Stimulated activated naive CD8-positive, alpha-beta T cell treated with anti-CD3 and anti-CD28 coated beads, Interleukin-15, amount 100 ng/mL, for 72 hours (primary cell): ENCODE data around the gene BTAF1.

Experiments used
- ATAC-seq: fragments of 150-1000 bp; cut with Tn5 transposase; 2 replicates; pipeline ENCODE4 v1.10.0; 2021; ENCODE audit warnings: mild to moderate bottlenecking, moderate library complexity
- DNase-seq, 2 donors: peaks; one replicate each; pipeline ENCODE4 v3.0.0; 2021 to 2022
- H3K27ac Mint-ChIP-seq, 2 donors: one replicate each; pipeline ENCODE4 v1.8.0; 2022; ENCODE audit warnings: mild to moderate bottlenecking in 2 of 2, mixed read lengths in 2 of 2, moderate library complexity in 2 of 2
- H3K27me3 Mint-ChIP-seq: one replicate; pipeline ENCODE4 v1.8.0; 2022; ENCODE audit warnings: mixed read lengths
- H3K4me1 Mint-ChIP-seq: one replicate; pipeline ENCODE4 v1.8.0; 2022; ENCODE audit warnings: mild to moderate bottlenecking, mixed read lengths
- H3K4me3 Mint-ChIP-seq, 2 donors: one replicate each; pipeline ENCODE4 v1.8.0; 2022; ENCODE audit warnings: mild to moderate bottlenecking in 2 of 2, mixed read lengths in 2 of 2, moderate library complexity in 1 of 2
- H3K9me3 Mint-ChIP-seq, 2 donors: one replicate each; pipeline ENCODE4 v1.8.0; 2022; ENCODE audit warnings: mixed read lengths in 2 of 2

The BTAF1 gene

DNA sequence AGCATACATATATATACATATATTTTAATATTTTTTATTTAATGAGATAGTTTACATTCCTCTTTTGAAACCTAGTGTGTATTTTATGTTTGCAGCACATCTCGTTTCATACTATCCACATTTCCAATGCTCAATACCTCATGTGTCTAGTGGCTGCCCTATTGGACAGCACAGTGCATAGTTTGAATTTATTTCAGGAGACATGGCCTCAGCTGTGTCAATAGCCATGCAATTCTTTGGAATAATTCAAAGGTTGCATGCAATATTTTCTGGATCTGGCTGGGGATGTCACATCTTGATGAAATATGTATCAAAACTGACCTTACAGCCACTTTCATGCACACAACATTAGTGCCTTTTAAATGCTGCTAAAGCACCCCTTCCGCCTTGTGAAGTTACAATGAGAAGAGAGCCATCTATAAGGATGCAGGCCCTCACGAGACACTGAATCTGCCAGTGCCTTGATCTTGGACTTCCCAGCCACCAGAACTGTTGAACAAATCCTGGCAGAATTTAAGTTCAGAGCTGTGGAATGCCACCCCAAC, 27.3 kb upstream of the BTAF1 start:
- no peaks in the 10 kb centered on the region for H3K9me3 Mint-ChIP-seq
- peaks cover 16% of the 10 kb centered on the region for H3K27me3 Mint-ChIP-seq
- H3K4me1 Mint-ChIP-seq, result peaks cover 5% of the 10 kb centered on the region
- DNase-seq (no peak), ATAC-seq (no peak)
- H3K27ac Mint-ChIP-seq, result no peak overlapping the region
- H3K4me3 Mint-ChIP-seq, result no peak overlapping the region

DNA sequence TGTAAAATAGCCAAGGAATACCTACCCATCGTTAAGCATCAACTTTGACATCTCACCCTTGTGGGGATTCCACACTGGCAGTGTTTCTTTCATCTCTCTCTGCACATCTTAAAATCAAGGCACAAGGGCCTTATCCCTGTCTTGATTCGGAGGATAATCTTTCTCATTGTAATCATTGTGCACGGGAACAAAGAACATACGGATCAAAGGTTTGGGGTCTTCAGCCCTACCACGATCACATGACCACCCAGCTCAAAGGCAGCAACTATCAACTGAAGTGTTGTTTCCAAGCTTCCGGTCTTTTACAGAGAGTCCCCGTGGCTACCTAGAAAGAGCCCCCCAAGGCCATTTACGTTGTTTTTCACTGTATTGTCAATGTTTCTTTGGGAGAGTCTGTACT, 26.1 kb upstream of the BTAF1 start:
- Mint-ChIP-seq H3K4me1 (peaks cover 16% of the 10 kb centered on the region), H3K4me3 (no peak overlapping the region), H3K9me3 (no peaks in the 10 kb centered on the region), H3K27ac (no peak overlapping the region), H3K27me3 (peaks cover 16% of the 10 kb centered on the region)
- DNase-seq, result no peak
- no peak for ATAC-seq

DNA sequence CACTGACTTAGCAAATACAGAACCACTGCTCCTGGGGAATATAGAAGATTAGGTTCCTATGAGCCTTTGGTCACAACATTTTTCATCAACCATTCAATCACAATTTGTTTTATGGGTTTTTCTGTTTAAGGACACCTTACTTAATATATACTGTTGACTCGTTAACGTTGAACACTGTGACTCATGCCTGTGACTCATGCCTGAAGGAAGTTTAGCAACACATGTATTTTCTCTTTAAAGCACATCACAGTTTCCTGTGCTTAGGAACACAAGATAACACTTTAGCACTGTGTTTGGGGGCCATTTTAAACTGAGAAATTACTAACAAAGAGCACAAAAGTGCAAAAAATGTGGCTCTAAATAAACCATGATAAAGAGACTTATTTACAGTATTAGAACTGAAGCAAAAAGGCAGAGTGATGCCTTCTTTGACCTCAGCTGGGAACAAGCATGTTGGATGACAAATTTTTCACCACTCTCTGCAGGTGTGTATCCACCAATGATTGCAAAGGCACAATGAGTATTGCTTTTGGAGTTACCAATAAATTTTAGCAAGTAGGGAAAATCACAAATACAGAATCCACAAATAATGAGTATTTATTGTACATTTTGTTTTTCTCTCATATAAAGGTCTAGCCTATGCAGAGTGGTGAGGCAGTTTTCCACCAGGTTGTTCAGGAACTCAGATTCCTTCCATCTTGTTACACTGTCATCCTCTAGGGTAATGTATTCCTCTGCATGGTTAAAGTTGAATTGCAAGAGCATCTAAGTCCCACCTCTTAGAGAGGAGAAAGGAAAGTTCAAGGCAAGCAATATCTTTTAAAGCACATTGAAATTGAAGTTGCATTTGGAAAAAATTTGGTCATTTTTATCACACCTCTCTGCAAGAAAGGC, 21.5 kb upstream of the BTAF1 start:
- H3K27me3 Mint-ChIP-seq, result peaks cover 7% of the 10 kb centered on the region
- ATAC-seq (peak; percentile 100), DNase-seq (peak; percentile 17 to 49)
- H3K27ac Mint-ChIP-seq, result peak overlapping the region in 1 of 2 donors; percentile 66
- no peaks in the 10 kb centered on the region for H3K9me3 Mint-ChIP-seq
- H3K4me3 Mint-ChIP-seq, result peak overlapping the region; percentile 29 to 44
- peaks cover 25% of the 10 kb centered on the region for H3K4me1 Mint-ChIP-seq

DNA sequence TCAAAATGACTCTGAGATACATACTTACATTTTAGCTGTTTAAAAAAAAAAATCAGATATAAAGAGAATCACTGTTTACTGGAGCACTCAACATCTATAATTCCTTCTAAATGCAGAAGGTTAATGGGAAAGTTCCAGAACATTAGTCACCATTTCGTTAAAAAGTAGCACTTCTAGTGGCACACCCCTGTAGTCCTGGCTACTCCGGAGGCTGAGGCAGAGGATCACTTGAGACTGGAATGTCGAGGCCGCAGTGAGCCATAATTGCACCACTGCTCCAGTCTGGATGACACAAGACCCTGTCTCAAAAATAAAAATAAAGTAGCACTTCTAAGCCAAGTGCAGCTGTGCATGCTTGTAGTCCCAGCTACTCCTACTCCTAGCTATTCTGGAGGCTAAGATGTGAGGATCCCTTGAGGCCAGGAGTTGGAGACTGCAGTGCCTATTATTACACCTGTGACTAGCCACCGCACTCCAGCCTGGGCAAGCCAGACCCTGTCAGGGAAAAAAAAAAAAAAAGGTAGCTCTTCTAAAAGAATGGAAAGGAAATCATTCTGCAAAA, 16.5 kb upstream of the BTAF1 start:
- H3K27ac Mint-ChIP-seq, result peak overlapping the region in 1 of 2 donors; percentile 34
- H3K9me3 Mint-ChIP-seq, result no peaks in the 10 kb centered on the region

DNA sequence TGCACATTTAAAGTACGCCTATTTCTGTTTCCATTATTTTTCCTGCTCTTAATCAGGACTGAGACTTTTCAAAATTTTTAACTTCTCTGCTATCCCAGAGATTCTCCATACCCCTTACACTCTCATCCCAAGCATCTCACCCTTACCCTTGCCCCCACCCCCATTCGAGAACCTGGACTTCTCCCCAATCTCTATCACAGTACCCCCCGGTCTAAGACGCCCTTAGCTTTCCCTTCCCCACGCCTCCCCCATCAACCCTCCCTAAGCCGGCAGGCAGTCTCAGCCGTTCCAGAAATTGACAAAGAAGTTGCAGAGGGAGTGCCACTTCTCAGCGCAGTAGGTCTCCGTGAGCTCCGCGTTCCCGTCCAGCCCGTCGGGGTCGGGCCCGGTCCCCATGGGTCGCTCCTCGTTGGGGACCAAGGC, 15.6 kb upstream of the BTAF1 start:
- no peak for DNase-seq
- Mint-ChIP-seq H3K9me3 (no peaks in the 10 kb centered on the region), H3K27ac (peak overlapping the region; percentile 78 to 92), H3K4me1 (peaks cover 15% of the 10 kb centered on the region), H3K27me3 (no peaks in the 10 kb centered on the region), H3K4me3 (peak overlapping the region; percentile 89 to 95)
- ATAC-seq, result no peak

More for the DNA sequence above, 16.5 kb upstream of the BTAF1 start:
- H3K4me1 Mint-ChIP-seq, result peaks cover 23% of the 10 kb centered on the region
- ATAC-seq (no peak), DNase-seq (no peak)
- H3K4me3 Mint-ChIP-seq, result peak overlapping the region; percentile 89 to 95
- no peaks in the 10 kb centered on the region for H3K27me3 Mint-ChIP-seq

DNA sequence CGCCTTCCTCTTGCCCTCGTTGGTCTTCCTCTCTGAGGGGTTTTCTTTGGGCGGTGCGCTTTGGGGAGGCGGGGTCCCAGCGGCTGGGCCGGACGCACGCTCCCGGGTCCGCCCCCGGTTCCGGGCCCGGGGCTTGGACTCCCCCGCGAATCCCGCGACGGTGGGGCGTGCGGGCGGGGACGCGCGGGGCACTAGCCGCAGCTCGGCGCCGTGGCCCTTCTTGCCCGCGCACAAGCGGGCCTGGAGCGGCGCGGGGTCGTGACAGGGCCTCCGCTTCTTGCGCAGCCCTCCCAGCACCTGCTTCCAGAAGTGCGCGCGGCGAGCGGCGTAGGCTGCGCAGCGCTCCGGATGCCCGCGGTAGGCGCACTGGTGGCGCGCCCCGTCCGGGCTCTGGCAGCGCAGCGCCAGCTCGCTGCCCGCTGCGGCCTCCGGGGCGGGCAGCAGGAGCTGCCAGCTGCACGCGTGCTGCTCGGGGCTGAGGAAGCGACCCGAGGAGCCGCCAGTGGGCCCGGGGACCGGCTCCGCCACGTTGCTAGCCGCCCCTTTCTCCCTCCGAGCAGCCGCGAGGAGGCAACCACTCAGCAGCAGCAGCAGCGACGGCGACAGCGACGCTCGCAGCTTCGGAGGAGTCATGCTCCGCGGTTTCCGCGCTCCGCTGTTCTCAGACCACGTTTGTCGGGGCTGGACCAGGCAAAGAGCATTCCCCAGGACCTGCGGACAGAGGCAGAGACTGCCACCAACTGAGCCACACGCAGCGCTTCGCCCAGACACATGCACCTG, 15.0 kb upstream of the BTAF1 start:
- Mint-ChIP-seq H3K4me3 (peak overlapping the region; percentile 93 to 95), H3K27me3 (peaks cover 3% of the 10 kb centered on the region), H3K27ac (peak overlapping the region; percentile 90 to 92), H3K9me3 (no peaks in the 10 kb centered on the region), H3K4me1 (peaks cover 15% of the 10 kb centered on the region)
- DNase-seq (peak; percentile 82 to 84), ATAC-seq (peak; percentile 93)

DNA sequence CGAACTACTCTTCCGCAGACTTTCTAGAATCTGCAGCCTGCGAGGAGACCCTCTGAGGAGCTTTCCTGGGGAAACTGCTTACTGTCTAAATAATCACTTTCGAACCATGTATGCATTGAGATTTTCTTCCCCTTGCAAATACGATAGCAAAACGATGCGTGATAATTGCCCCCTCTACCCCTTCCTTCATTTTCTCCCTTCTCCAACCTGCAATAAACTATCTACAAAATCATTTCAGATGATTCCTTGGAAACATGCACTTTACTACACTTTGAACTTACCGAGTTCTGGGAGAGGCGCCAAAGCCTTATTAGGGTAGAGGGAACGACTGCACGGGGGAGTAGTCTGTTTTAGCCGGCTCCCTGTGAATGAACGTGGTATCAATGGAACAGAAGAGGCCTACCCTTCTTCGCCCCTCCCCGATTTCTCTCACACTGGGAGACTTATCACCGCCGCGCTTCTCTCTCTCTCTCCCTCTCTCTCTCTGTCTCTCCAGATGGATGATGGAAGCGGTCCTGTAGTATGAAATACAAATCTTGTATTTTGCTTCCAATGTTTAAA, 14.4 kb upstream of the BTAF1 start, which contains the start of gene FGFBP3:
Gene FGFBP3, minus strand, starts transcription at position 370 of the 561 bp plus-strand sequence. CDS start 517 bp downstream, outside the sequence.
- ATAC-seq (peak; percentile 37), DNase-seq (peak in 1 of 2 donors; percentile 30)
- peak within 1 kb of the TSS; percentile 93 to 95 for H3K4me3 Mint-ChIP-seq
- peaks cover 15% of the 10 kb centered on the region for H3K4me1 Mint-ChIP-seq
- H3K27me3 Mint-ChIP-seq, result peaks cover 10% of the 10 kb centered on the region
- no peaks in the 10 kb centered on the region for H3K9me3 Mint-ChIP-seq
- peak within 1 kb of the TSS; percentile 81 to 90 for H3K27ac Mint-ChIP-seq

DNA sequence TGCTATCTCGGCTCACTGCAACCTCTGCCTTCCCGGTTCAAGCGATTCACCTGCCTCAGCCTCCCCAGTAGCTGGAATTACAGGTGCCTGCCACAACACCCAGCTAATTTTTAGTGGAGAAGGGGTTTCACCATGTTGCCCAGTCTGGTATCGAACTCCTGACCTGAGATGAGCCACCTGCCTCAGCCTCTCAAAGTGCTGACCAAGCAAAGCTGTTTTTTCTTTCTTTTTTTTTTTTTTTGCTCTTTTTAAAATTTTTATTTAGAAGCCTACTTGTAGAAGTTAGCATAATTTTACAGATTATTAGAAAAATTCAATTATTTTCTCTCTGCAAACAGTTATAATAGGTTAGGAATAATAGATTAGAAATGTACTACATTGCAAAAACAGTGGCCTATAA, 13.1 kb upstream of the BTAF1 start:
- no peak for ATAC-seq

DNA sequence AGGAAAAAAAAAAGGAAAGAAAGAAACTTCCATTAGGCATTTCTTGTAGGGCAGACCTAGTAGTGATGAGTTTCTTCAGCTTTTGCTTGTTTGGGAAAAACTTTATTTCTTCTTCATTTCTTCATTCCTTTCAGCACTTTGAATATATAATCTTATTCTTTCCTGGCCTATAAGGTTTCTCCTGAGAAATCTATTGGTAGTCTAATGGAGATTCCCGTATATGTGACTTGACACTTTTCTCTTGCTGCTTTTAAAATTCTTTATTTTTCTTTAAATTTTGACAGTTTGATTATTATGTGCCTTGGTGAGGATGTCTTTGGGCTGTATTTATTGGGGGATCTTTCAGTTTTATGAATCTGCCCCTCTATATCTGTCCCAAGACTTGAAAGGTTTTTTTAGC, 3.9 kb upstream of the BTAF1 start:
- no peak overlapping the region for H3K27ac Mint-ChIP-seq
- peaks cover 27% of the 10 kb centered on the region for H3K27me3 Mint-ChIP-seq
- no peak overlapping the region for H3K4me3 Mint-ChIP-seq
- peaks cover 11% of the 10 kb centered on the region for H3K4me1 Mint-ChIP-seq
- DNase-seq (no peak), ATAC-seq (no peak)
- H3K9me3 Mint-ChIP-seq, result no peaks in the 10 kb centered on the region

More for the DNA sequence above, 13.1 kb upstream of the BTAF1 start:
- H3K27ac Mint-ChIP-seq, result no peak overlapping the region
- no peak for DNase-seq
- H3K4me1 Mint-ChIP-seq, result peaks cover 15% of the 10 kb centered on the region
- peaks cover 22% of the 10 kb centered on the region for H3K27me3 Mint-ChIP-seq
- no peaks in the 10 kb centered on the region for H3K9me3 Mint-ChIP-seq
- no peak overlapping the region for H3K4me3 Mint-ChIP-seq

DNA sequence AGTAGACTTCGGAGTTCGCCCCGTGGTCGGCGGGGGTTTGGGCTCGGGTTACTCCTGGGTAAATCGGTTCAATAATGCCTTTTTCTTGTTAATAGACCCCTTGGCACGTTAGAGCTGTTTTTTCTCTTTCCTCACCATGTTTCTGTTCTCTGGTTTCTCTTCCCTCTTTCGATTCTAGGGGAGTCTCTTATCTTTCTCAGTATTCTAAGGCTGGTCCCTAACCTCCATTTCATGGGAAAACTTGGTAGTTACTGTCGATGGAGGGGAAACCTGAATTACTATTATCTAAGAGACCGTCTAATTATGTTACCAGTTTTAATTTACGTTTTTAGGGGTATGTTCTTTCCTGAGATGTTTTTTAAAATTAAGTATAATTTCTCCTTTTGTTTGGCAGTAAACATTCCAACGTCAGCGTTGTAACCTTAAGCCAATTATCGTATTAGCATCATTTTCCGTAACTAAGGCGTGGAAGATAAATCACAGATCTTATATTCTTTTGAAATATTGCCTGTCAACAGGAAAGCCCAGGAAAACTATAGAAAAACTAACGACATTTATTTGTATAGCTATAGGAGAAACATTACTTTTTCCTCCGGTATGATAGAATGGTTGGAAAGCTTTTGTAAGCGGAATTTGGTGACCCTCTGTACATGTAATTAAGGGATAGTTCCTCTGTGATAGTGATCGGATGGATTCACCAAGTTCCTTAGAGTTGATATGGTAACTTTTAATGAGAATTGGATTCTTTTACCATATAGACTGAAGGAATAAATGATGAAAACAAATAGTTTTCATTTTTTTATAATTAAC, 847 bp downstream of the BTAF1 start:
- Mint-ChIP-seq H3K4me3 (peak overlapping the region; percentile 91 to 97), H3K4me1 (peaks cover 39% of the 10 kb centered on the region), H3K27ac (peak overlapping the region; percentile 89 to 97), H3K27me3 (no peaks in the 10 kb centered on the region), H3K9me3 (no peaks in the 10 kb centered on the region)
- no peak for DNase-seq
- ATAC-seq, result no peak

DNA sequence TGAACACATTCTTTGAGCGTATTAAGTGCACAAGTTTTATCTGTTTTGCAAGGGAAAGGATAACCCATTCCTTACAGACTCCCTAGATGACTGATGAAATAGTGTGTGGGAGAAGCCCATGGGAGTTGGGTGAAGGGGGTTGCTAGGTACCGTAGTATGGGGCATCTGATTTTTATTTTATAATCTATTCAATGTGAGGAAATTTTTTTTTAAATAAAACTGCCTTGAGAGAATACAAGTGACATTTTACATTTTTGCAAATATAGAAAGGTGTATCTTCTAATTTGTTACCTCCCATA, 1.4 kb downstream of the BTAF1 start:
- Mint-ChIP-seq H3K4me1 (peaks cover 39% of the 10 kb centered on the region), H3K27ac (no peak overlapping the region), H3K9me3 (no peaks in the 10 kb centered on the region), H3K27me3 (no peaks in the 10 kb centered on the region), H3K4me3 (peak overlapping the region; percentile 91 to 97)
- ATAC-seq (no peak), DNase-seq (no peak)

DNA sequence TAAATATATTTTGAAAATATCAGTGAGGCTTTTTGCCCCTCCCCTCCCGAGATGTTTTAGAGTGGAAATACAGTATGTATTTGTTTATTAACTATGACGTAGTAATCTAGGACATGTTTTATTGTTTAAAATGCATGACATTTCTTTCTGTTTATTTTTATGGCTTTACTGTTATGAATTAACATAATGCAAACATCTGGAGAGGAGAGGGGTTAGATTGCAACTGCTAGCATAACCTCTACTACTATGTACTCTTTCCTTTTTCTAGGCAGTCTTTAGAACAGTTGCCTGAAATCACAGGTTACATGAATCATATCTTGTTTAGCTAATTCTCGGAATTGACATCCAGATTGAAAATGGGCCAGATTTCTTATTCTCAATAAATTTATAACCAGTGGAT, 7.4 kb downstream of the BTAF1 start:
- peaks cover 49% of the 10 kb centered on the region for H3K4me1 Mint-ChIP-seq
- H3K4me3 Mint-ChIP-seq, result no peak overlapping the region
- no peaks in the 10 kb centered on the region for H3K9me3 Mint-ChIP-seq
- ATAC-seq, result no peak
- H3K27ac Mint-ChIP-seq, result no peak overlapping the region
- H3K27me3 Mint-ChIP-seq, result no peaks in the 10 kb centered on the region
- DNase-seq, result no peak

DNA sequence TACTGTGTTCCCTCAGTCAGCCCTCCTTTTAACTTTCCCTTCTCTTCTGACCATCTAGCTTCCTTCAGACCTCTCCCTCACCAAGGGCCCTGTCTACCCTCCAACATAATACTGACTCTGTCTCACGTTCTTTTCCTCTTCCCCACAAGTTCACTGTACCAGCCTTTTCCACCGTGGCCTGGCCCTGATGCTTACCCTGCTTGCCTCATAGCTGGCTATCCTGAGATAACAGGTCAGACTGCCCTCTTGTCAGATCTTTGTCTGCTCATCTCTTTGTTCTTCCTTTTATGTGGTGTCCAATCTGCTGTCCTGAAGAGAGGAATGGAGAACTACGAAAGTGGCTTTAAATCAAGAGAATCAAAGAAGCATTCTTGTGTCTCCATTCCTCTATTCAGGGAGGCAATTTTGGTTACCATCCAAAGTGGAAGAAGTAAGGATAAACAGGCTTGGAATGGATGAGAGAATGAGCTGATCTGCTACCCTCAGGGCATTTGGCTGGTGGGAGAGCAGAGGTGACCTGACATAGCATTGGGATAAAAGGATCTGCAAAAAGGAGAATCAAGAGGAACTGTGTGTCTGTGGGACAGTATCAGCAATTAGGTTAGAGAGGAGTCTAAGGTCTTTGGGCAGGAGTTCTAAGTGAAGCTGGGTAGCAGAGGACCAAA, 8.1 kb downstream of the BTAF1 start:
- Mint-ChIP-seq H3K4me3 (no peak overlapping the region), H3K27me3 (no peaks in the 10 kb centered on the region), H3K9me3 (no peaks in the 10 kb centered on the region), H3K27ac (no peak overlapping the region), H3K4me1 (peaks cover 48% of the 10 kb centered on the region)
- DNase-seq (no peak), ATAC-seq (no peak)

DNA sequence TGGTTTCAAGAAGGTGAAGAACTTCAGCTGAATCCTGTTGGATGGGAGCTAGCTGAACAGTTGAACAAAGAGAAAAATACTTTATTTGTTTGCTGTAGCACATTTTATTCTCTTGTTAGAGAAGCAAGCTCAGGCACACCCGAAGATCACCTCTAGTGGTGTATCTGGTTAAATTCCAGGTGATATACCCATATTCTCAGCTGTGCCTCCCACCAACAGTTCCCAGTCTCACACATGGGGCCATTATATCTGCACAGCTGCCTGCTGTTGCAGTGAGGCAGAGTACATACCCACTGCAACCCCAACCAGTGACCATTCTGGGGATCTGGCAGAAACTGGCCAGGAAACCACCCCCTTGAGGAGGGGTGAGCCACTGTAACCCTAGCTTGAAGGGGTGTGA, 9.2 kb downstream of the BTAF1 start:
- Mint-ChIP-seq H3K9me3 (no peaks in the 10 kb centered on the region), H3K27ac (no peak overlapping the region), H3K27me3 (no peaks in the 10 kb centered on the region), H3K4me3 (no peak overlapping the region), H3K4me1 (peaks cover 40% of the 10 kb centered on the region)
- ATAC-seq, result peak; percentile 48
- no peak for DNase-seq
